GM23338 (cell line): ENCODE results near the gene ZNF468.
"Not testable (repeated sequence)": the region's sequence is repeated elsewhere in the genome, so short reads cannot be mapped to it uniquely, and the experiment has no call there.

ENCODE experiments used
- CTCF ChIP-seq, 2 experiments: fragments of 200-600 bp in 1 of 2; sonication (generic) in 1 of 2; conservative IDR thresholded peaks; 2 replicates each; pipeline versions ENCODE4 v1.5.1 to v1.6.1; 2016 to 2017; ENCODE audit warnings: antibody characterized with exemption in 2 of 2, low read depth in 2 of 2, mild to moderate bottlenecking in 2 of 2, moderate library complexity in 1 of 2
- EZH2 ChIP-seq: fragments of 200-600 bp; sonication (generic); IDR thresholded peaks from one replicate; pipeline ENCODE4 v1.8.0; 2017; ENCODE audit warnings: antibody characterized with exemption, mild to moderate bottlenecking, low read depth; ENCODE audit not compliant: unreplicated experiment
- EZH2phosphoT487 ChIP-seq: fragments of 200-600 bp; sonication (generic); IDR thresholded peaks from one replicate; pipeline ENCODE4 v1.8.1; 2018; ENCODE audit warnings: antibody characterized with exemption; ENCODE audit not compliant: unreplicated experiment
- JUNB ChIP-seq: IDR thresholded peaks from one replicate; pipeline ENCODE4 v1.6.1; 2016; ENCODE audit warnings: antibody characterized with exemption; ENCODE audit not compliant: unreplicated experiment
- NANOG ChIP-seq: IDR thresholded peaks from 2 replicates; pipeline ENCODE4 v1.6.1; 2016; ENCODE audit warnings: antibody characterized with exemption, borderline replicate concordance
- POLR2AphosphoS5 ChIP-seq: IDR thresholded peaks from 2 replicates; pipeline ENCODE4 v1.6.1; 2016; ENCODE audit warnings: antibody characterized with exemption, low read depth
- STAT1 ChIP-seq: IDR thresholded peaks from one replicate; pipeline ENCODE4 v1.6.1; 2016; ENCODE audit warnings: antibody characterized with exemption; ENCODE audit not compliant: unreplicated experiment

GRCh38 chr19:52821204-52821960, 36.0 kb downstream of the ZNF468 start, which contains the start of gene ZNF28:
- TF ChIP-seq POLR2AphosphoS5 = peak; percentile 48
- TF ChIP-seq CTCF (conservative IDR thresholded peaks at IDR 0.05; ENCODE audit: low read depth in 2 of 2); JUNB; EZH2; EZH2phosphoT487; STAT1; NANOG: not testable (repeated sequence)
